Measurements from ENCODE around the gene CFAP74.

GRCh38 chr1:1892079-1892762 lies 111.4 kb downstream of the CFAP74 start:
- TF ChIP-seq, protein P1, sequence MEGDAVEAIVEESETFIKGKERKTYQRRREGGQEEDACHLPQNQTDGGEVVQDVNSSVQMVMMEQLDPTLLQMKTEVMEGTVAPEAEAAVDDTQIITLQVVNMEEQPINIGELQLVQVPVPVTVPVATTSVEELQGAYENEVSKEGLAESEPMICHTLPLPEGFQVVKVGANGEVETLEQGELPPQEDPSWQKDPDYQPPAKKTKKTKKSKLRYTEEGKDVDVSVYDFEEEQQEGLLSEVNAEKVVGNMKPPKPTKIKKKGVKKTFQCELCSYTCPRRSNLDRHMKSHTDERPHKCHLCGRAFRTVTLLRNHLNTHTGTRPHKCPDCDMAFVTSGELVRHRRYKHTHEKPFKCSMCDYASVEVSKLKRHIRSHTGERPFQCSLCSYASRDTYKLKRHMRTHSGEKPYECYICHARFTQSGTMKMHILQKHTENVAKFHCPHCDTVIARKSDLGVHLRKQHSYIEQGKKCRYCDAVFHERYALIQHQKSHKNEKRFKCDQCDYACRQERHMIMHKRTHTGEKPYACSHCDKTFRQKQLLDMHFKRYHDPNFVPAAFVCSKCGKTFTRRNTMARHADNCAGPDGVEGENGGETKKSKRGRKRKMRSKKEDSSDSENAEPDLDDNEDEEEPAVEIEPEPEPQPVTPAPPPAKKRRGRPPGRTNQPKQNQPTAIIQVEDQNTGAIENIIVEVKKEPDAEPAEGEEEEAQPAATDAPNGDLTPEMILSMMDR (IDR thresholded peaks at IDR 0.05) = no peak
- no peak for TF ChIP-seq POLR2A (IDR thresholded peaks at IDR 0.05)

Measured in testis (tissue), 2 donors.